ENCODE results near the gene PYCR2.
A peak's percentile ranks its signal among the peaks of the same experiment; 100 is the strongest.

Gene PYCR2

GRCh38 chr1:225923381-225923691, 714 bp downstream of the PYCR2 start:
- Histone ChIP-seq H3K36me3 (ENCODE audit: control insufficient read depth in 1 of 2, insufficient read depth in 2 of 2, low read length in 2 of 2) (peaks cover 19 to 23% of the 10 kb centered on the region in 2 experiments), H3K79me2 (ENCODE audit: control insufficient read depth, insufficient read depth, low read length, poor library complexity) (peaks cover 6% of the 10 kb centered on the region), H2BK12ac (ENCODE audit: low read length) (no peak overlapping the region), H3K4ac (ENCODE audit: low read depth, low read length) (no peak overlapping the region), H2AK5ac (ENCODE audit: low read length) (peak overlapping the region; percentile 16), H3K23ac (ENCODE audit: low read length) (no peak overlapping the region), H2BK120ac (ENCODE audit: insufficient read depth, low read length, poor library complexity) (peak overlapping the region; percentile 7), H3K79me1 (ENCODE audit: low read length) (peaks cover 9% of the 10 kb centered on the region), H2AFZ (ENCODE audit: insufficient read depth, low read length, poor library complexity) (peak overlapping the region; percentile 78), H3K9ac (ENCODE audit: low read length) (peak overlapping the region; percentile 90), H3K4me1 (ENCODE audit: control insufficient read depth in 1 of 2, insufficient read depth in 2 of 2, low read length in 2 of 2) (peaks cover 2 to 7% of the 10 kb centered on the region in 2 experiments), H3K14ac (ENCODE audit: low read length) (peak overlapping the region; percentile 77), H2BK5ac (ENCODE audit: low read depth, low read length, poor library complexity) (no peak overlapping the region), H3K27me3 (ENCODE audit: insufficient read depth, low read length) (no peaks in the 10 kb centered on the region), H3K9me3 (ENCODE audit: insufficient read depth, low read depth, low read length) (peaks cover 4% of the 10 kb centered on the region), H4K91ac (ENCODE audit: low read depth, low read length) (no peak overlapping the region), H3K4me3 (ENCODE audit: low read depth, low read length) (peak overlapping the region; percentile 97), H4K8ac (ENCODE audit: low read depth, low read length) (peak overlapping the region; percentile 83), H4K12ac (ENCODE audit: low read depth, low read length) (peak overlapping the region; percentile 17), H3K18ac (ENCODE audit: low read length) (peak overlapping the region; percentile 64), H3K4me2 (ENCODE audit: low read length) (peak overlapping the region; percentile 95), H3K27ac (ENCODE audit: low read depth, low read length) (peak overlapping the region; percentile 85)
- WGBS (ENCODE audit: extremely low coverage, insufficient coverage, insufficient read length): no CpG with 5 or more reads among the region's 8 CpGs
- DNase-seq: peak in 1 of 2 donors; percentile 36

- H3K79me1 ChIP-seq (ENCODE audit: low read length): peaks cover 9% of the 10 kb centered on the region
- H3K4ac ChIP-seq (ENCODE audit: low read depth, low read length): no peak overlapping the region
- H2AFZ ChIP-seq (ENCODE audit: insufficient read depth, low read length, poor library complexity): peak overlapping the region; percentile 8
- H3K79me2 ChIP-seq (ENCODE audit: control insufficient read depth, insufficient read depth, low read length, poor library complexity): peaks cover 6% of the 10 kb centered on the region
- no peak overlapping the region for H4K91ac ChIP-seq (ENCODE audit: low read depth, low read length)
- H3K23ac ChIP-seq (ENCODE audit: low read length): no peak overlapping the region
- peaks cover 4% of the 10 kb centered on the region for H3K9me3 ChIP-seq (ENCODE audit: insufficient read depth, low read depth, low read length)
- H3K9ac ChIP-seq (ENCODE audit: low read length): no peak overlapping the region
- no CpG with 5 or more reads among the region's 23 CpGs for WGBS (ENCODE audit: extremely low coverage, insufficient coverage, insufficient read length)
- H3K4me1 ChIP-seq (ENCODE audit: control insufficient read depth in 1 of 2, insufficient read depth in 2 of 2, low read length in 2 of 2): peaks cover 2 to 7% of the 10 kb centered on the region in 2 experiments
- no peak overlapping the region for H3K4me2 ChIP-seq (ENCODE audit: low read length)
- no peak overlapping the region for H3K14ac ChIP-seq (ENCODE audit: low read length)
- no peak overlapping the region for H4K8ac ChIP-seq (ENCODE audit: low read depth, low read length)
- no peaks in the 10 kb centered on the region for H3K27me3 ChIP-seq (ENCODE audit: insufficient read depth, low read length)
- H2AK5ac ChIP-seq (ENCODE audit: low read length): no peak overlapping the region
- H2BK12ac ChIP-seq (ENCODE audit: low read length): no peak overlapping the region
- no peak overlapping the region for H4K12ac ChIP-seq (ENCODE audit: low read depth, low read length)
- no peak overlapping the region for H3K18ac ChIP-seq (ENCODE audit: low read length)
- H2BK120ac ChIP-seq (ENCODE audit: insufficient read depth, low read length, poor library complexity): no peak overlapping the region
- no peak overlapping the region for H3K4me3 ChIP-seq (ENCODE audit: low read depth, low read length)
- peaks cover 19 to 25% of the 10 kb centered on the region in 2 experiments for H3K36me3 ChIP-seq (ENCODE audit: control insufficient read depth in 1 of 2, insufficient read depth in 2 of 2, low read length in 2 of 2)
- no peak overlapping the region for H3K27ac ChIP-seq (ENCODE audit: low read depth, low read length)
- DNase-seq: no peak
- no peak overlapping the region for H2BK5ac ChIP-seq (ENCODE audit: low read depth, low read length, poor library complexity)
These were observed 2.0 kb downstream of the PYCR2 start for GRCh38 chr1:225921734-225922709.

- DNase-seq: peak in 1 of 2 donors; percentile 8
- Histone ChIP-seq H3K14ac (ENCODE audit: low read length) (no peak overlapping the region), H4K91ac (ENCODE audit: low read depth, low read length) (no peak overlapping the region), H2AFZ (ENCODE audit: insufficient read depth, low read length, poor library complexity) (no peak overlapping the region), H3K4me1 (ENCODE audit: control insufficient read depth in 1 of 2, insufficient read depth in 2 of 2, low read length in 2 of 2) (peaks cover 2 to 7% of the 10 kb centered on the region in 2 experiments), H3K9ac (ENCODE audit: low read length) (no peak overlapping the region), H3K18ac (ENCODE audit: low read length) (no peak overlapping the region), H4K8ac (ENCODE audit: low read depth, low read length) (no peak overlapping the region), H3K27me3 (ENCODE audit: insufficient read depth, low read length) (no peaks in the 10 kb centered on the region), H2BK120ac (ENCODE audit: insufficient read depth, low read length, poor library complexity) (no peak overlapping the region), H4K12ac (ENCODE audit: low read depth, low read length) (no peak overlapping the region), H3K27ac (ENCODE audit: low read depth, low read length) (no peak overlapping the region), H3K4ac (ENCODE audit: low read depth, low read length) (no peak overlapping the region), H3K4me3 (ENCODE audit: low read depth, low read length) (no peak overlapping the region), H3K36me3 (ENCODE audit: control insufficient read depth in 1 of 2, insufficient read depth in 2 of 2, low read length in 2 of 2) (peaks cover 19 to 25% of the 10 kb centered on the region in 2 experiments), H2BK5ac (ENCODE audit: low read depth, low read length, poor library complexity) (no peak overlapping the region), H3K79me1 (ENCODE audit: low read length) (peaks cover 9% of the 10 kb centered on the region), H3K4me2 (ENCODE audit: low read length) (no peak overlapping the region), H2AK5ac (ENCODE audit: low read length) (no peak overlapping the region), H2BK12ac (ENCODE audit: low read length) (no peak overlapping the region), H3K79me2 (ENCODE audit: control insufficient read depth, insufficient read depth, low read length, poor library complexity) (peaks cover 6% of the 10 kb centered on the region), H3K9me3 (ENCODE audit: insufficient read depth, low read depth, low read length) (peaks cover 4% of the 10 kb centered on the region), H3K23ac (ENCODE audit: low read length) (no peak overlapping the region)
- no CpG with 5 or more reads among the region's 5 CpGs for WGBS (ENCODE audit: extremely low coverage, insufficient coverage, insufficient read length)
These were observed 4.1 kb downstream of the PYCR2 start for GRCh38 chr1:225919906-225920305.

- Histone ChIP-seq H3K4me3 (ENCODE audit: low read depth, low read length) (no peak overlapping the region), H2AK5ac (ENCODE audit: low read length) (no peak overlapping the region), H3K4ac (ENCODE audit: low read depth, low read length) (no peak overlapping the region), H2AFZ (ENCODE audit: insufficient read depth, low read length, poor library complexity) (no peak overlapping the region), H3K9me3 (ENCODE audit: insufficient read depth, low read depth, low read length) (peaks cover 4% of the 10 kb centered on the region), H3K18ac (ENCODE audit: low read length) (no peak overlapping the region), H3K9ac (ENCODE audit: low read length) (no peak overlapping the region), H3K23ac (ENCODE audit: low read length) (no peak overlapping the region), H3K14ac (ENCODE audit: low read length) (no peak overlapping the region), H2BK5ac (ENCODE audit: low read depth, low read length, poor library complexity) (no peak overlapping the region), H4K8ac (ENCODE audit: low read depth, low read length) (no peak overlapping the region), H3K27ac (ENCODE audit: low read depth, low read length) (no peak overlapping the region), H4K12ac (ENCODE audit: low read depth, low read length) (no peak overlapping the region), H2BK120ac (ENCODE audit: insufficient read depth, low read length, poor library complexity) (no peak overlapping the region), H3K4me1 (ENCODE audit: control insufficient read depth in 1 of 2, insufficient read depth in 2 of 2, low read length in 2 of 2) (peaks cover 0 to 2% of the 10 kb centered on the region in 2 experiments), H4K91ac (ENCODE audit: low read depth, low read length) (no peak overlapping the region), H3K4me2 (ENCODE audit: low read length) (no peak overlapping the region), H2BK12ac (ENCODE audit: low read length) (no peak overlapping the region), H3K79me2 (ENCODE audit: control insufficient read depth, insufficient read depth, low read length, poor library complexity) (no peaks in the 10 kb centered on the region), H3K36me3 (ENCODE audit: control insufficient read depth in 1 of 2, insufficient read depth in 2 of 2, low read length in 2 of 2) (peaks cover 19 to 25% of the 10 kb centered on the region in 2 experiments), H3K79me1 (ENCODE audit: low read length) (no peaks in the 10 kb centered on the region), H3K27me3 (ENCODE audit: insufficient read depth, low read length) (no peaks in the 10 kb centered on the region)
- WGBS (ENCODE audit: extremely low coverage, insufficient coverage, insufficient read length): no CpG with 5 or more reads among the region's 4 CpGs
- DNase-seq: no peak
These were observed 5.8 kb downstream of the PYCR2 start for GRCh38 chr1:225918280-225918679.
